PC-3 (cell line): ENCODE results near the gene CD48. TPM values are rescaled to one million over a fixed set of nuclear protein-coding genes. Genes with fewer than 3 reads are reported as not detected.

Experiments
- ATAC-seq: fragments of 200-7000 bp; cut with Tn5 transposase; 2 replicates; pipeline ENCODE4 v1.9.1; 2020; ENCODE audit warnings: mild to moderate bottlenecking, moderate library complexity
- BruUV-seq: library from RNA; stranded (reverse); fragments of 400-500 nt; replicated peaks from 2 replicates; lab custom pipeline; 2021; lab: Mats Ljungman, UMichigan
- CTCF ChIA-PET: fragments of 300-600 bp; sonication (Branson Sonifier 250); formaldehyde crosslinking; loops from one replicate; lab custom pipeline; 2022; ENCODE audit warnings: antibody characterized with exemption; lab: Charles Lee
- POLR2A ChIA-PET: fragments of 300-600 bp; sonication (Branson Sonifier 250); formaldehyde crosslinking; loops from one replicate; lab custom pipeline; 2022; ENCODE audit warnings: antibody characterized with exemption; ENCODE audit not compliant: unreplicated experiment; lab: Charles Lee
- DNase-seq: peaks from one replicate; pipeline ENCODE4 v3.0.0-alpha.2; 2015
- H2AFZ ChIP-seq: fragments of 300-600 bp; sonication (generic); 2 replicates; pipeline ENCODE4 v1.6.0; 2016; ENCODE audit warnings: antibody characterized with exemption, low read length
- H3F3A ChIP-seq: fragments of 300-600 bp; sonication (generic); one replicate; pipeline ENCODE4 v1.6.0; 2017; ENCODE audit warnings: antibody characterized with exemption, low read length, control low read depth, mild to moderate bottlenecking; ENCODE audit not compliant: unreplicated experiment
- H3K27ac ChIP-seq: fragments of 300-600 bp; sonication (generic); 2 replicates; pipeline ENCODE4 v1.5.1; 2016; ENCODE audit warnings: mild to moderate bottlenecking, low read length
- H3K27me3 ChIP-seq: fragments of 300-600 bp; sonication (generic); 2 replicates; pipeline ENCODE4 v1.6.1; 2016; ENCODE audit warnings: low read length, mixed read lengths
- H3K36me3 ChIP-seq: fragments of 300-600 bp; sonication (generic); 2 replicates; pipeline ENCODE4 v1.6.1; 2016; ENCODE audit warnings: low read depth, mixed run types, low read length, mixed read lengths
- H3K4me1 ChIP-seq: fragments of 300-600 bp; sonication (generic); 2 replicates; pipeline ENCODE4 v1.5.1; 2016; ENCODE audit warnings: low read length; ENCODE audit not compliant: insufficient read depth
- H3K4me2 ChIP-seq: fragments of 300-600 bp; sonication (generic); 2 replicates; pipeline ENCODE4 v1.6.0; 2016; ENCODE audit warnings: low read length
- H3K4me3 ChIP-seq: fragments of 300-600 bp; sonication (generic); 2 replicates; pipeline ENCODE4 v1.5.1; 2016; ENCODE audit warnings: mild to moderate bottlenecking, low read length, mixed read lengths
- H3K79me2 ChIP-seq: fragments of 300-600 bp; sonication (generic); 2 replicates; pipeline ENCODE4 v1.6.1; 2017; ENCODE audit warnings: low read length, mixed read lengths
- H3K9ac ChIP-seq: fragments of 300-600 bp; sonication (generic); 2 replicates; pipeline ENCODE4 v1.6.0; 2016; ENCODE audit warnings: mild to moderate bottlenecking, low read length
- H3K9me2 ChIP-seq: fragments of 300-600 bp; sonication (generic); replicated peaks from 2 replicates; pipeline ENCODE4 v1.6.1; 2016; ENCODE audit warnings: mixed run types, low read length, mixed read lengths
- H3K9me3 ChIP-seq: fragments of 300-600 bp; sonication (generic); 2 replicates; pipeline ENCODE4 v1.6.1; 2016; ENCODE audit warnings: low read length, mixed read lengths
- H4K20me1 ChIP-seq: fragments of 300-600 bp; sonication (generic); 2 replicates; pipeline ENCODE4 v1.6.1; 2016; ENCODE audit warnings: low read length, mixed read lengths
- CTCF ChIP-seq: fragments of 300-600 bp; sonication (generic); conservative IDR thresholded peaks from 2 replicates; pipeline ENCODE4 v1.5.1; 2017; ENCODE audit warnings: antibody characterized with exemption, low read depth, mild to moderate bottlenecking, low read length
- EZH2 ChIP-seq: fragments of 300-600 bp; sonication (generic); IDR thresholded peaks from one replicate; pipeline ENCODE4 v1.6.1; 2017; ENCODE audit warnings: antibody characterized with exemption, mild to moderate bottlenecking, low read length; ENCODE audit not compliant: unreplicated experiment
- EZH2phosphoT487 ChIP-seq: fragments of 300-600 bp; sonication (generic); IDR thresholded peaks from 2 replicates; pipeline ENCODE4 v1.6.1; 2018; ENCODE audit warnings: mild to moderate bottlenecking, antibody characterized with exemption, low read length, borderline replicate concordance
- intact Hi-C: fragments of 100-400 bp; cut with micrococcal nuclease; formaldehyde crosslinking; loops from 2 replicates; pipeline ENCODE4 v1.9.0; 2023
- total RNA-seq: library from RNA; depleted of rRNA; stranded (reverse); fragments of >200 nt; gene quantifications from 2 replicates; pipeline ENCODE4 v1.2.3, GENCODE V29; 2014

Gene CD48
- total RNA-seq, 1 experiment from 2014 or later = not detected

DNA sequence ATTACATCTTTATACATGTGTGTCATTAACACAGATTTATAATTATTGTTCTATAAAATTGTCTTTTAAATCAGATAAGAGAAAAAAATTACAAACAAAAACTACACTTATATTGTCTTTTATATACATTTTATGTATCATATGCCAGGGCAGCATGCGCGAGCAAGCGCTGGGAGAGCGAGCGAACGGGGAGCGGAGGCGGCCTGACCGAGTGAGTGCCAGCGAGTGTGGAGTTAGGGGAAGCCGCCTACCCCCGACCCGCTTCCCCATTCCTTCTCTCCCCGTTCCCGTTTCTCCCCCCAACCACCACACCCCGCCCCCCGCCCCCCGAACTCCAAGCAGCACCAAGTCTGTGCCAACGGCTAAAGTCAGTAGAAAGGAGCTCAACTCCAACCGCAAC lies 41.8 kb downstream of the CD48 start:
- intact Hi-C loops = no loop called here
- Histone ChIP-seq H3K4me3 (no peak overlapping the region), H3F3A (no peaks in the 10 kb centered on the region), H3K4me2 (no peak overlapping the region), H3K9me3 (no peaks in the 10 kb centered on the region), H3K27me3 (peaks cover 63% of the 10 kb centered on the region), H3K9me2 (no peaks in the 10 kb centered on the region), H3K27ac (no peak overlapping the region), H4K20me1 (no peaks in the 10 kb centered on the region), H3K36me3 (no peaks in the 10 kb centered on the region), H2AFZ (no peak overlapping the region), H3K79me2 (no peaks in the 10 kb centered on the region), H3K9ac (no peak overlapping the region), H3K4me1 (no peaks in the 10 kb centered on the region)
- ATAC-seq (no peak), DNase-seq (no peak)
- TF ChIP-seq EZH2 (no peak), CTCF (no peak), EZH2phosphoT487 (no peak)
- CTCF ChIA-PET = no interaction called here
- BruUV-seq = no TSS peak
- POLR2A ChIA-PET = no interaction called here

DNA sequence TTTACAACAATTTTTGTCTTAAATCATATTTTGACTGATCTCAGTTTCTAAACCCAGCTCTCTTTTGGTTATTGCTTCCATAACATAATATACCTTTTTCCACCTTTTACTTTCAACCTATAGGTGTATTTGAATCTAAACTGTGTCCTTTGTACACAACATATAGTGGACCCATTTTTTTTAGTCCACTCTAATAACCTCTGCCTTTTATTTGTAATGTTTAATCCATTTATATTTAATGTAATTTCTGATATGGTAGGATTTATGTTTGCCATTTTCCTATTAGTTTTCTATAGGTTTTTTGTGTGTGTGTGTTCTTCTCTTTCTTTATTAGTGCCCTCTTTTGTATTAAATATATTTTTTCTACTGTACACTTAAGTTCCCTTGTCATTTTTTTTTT lies 42.3 kb downstream of the CD48 start:
- no peak overlapping the region for H3K9ac ChIP-seq
- no peaks in the 10 kb centered on the region for H3K9me3 ChIP-seq
- DNase-seq (no peak), ATAC-seq (no peak)
- H3K4me1 ChIP-seq = no peaks in the 10 kb centered on the region
- no peak overlapping the region for H2AFZ ChIP-seq
- ChIA-PET POLR2A (no interaction called here), CTCF (no interaction called here)
- no peaks in the 10 kb centered on the region for H3K79me2 ChIP-seq
- H4K20me1 ChIP-seq = no peaks in the 10 kb centered on the region
- no TSS peak for BruUV-seq
- H3F3A ChIP-seq = no peaks in the 10 kb centered on the region
- H3K9me2 ChIP-seq = no peaks in the 10 kb centered on the region
- no peak for TF ChIP-seq CTCF
- H3K4me3 ChIP-seq = no peak overlapping the region
- H3K36me3 ChIP-seq = no peaks in the 10 kb centered on the region
- peaks cover 68% of the 10 kb centered on the region for H3K27me3 ChIP-seq
- H3K27ac ChIP-seq = no peak overlapping the region
- intact Hi-C loops = no loop called here
- no peak overlapping the region for H3K4me2 ChIP-seq

DNA sequence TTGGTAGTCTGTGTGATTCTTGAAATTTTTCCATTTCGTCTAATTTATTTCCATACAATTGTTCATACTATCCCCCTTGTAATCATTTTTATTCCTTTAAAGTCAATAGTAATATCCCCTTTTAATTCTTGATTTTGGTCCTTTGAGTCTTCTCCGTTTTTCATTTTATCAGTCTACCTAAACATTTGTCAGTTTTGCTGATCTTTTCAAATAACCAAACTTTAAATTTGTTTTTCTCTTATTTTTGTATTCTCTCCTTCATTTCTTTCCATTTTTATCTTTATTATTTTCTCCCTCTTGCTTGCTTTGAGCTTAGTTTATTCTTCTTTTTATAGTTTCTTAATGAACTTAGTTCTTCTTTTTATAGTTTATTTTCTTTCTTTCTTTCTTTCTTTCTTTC lies 43.7 kb downstream of the CD48 start:
- Histone ChIP-seq H2AFZ (no peak overlapping the region), H3K9ac (no peak overlapping the region), H3K27ac (no peak overlapping the region), H3K9me3 (no peaks in the 10 kb centered on the region), H3K4me2 (no peak overlapping the region), H3K9me2 (no peaks in the 10 kb centered on the region), H3K27me3 (peaks cover 66% of the 10 kb centered on the region), H3K79me2 (no peaks in the 10 kb centered on the region), H4K20me1 (no peaks in the 10 kb centered on the region), H3K4me1 (no peaks in the 10 kb centered on the region), H3K36me3 (no peaks in the 10 kb centered on the region), H3K4me3 (no peak overlapping the region), H3F3A (no peaks in the 10 kb centered on the region)
- ChIA-PET POLR2A (interaction anchor here (0.7 kb wide), 1 partner anchor 601 kb away, joined by 6 read pairs; no protein-coding TSS in a partner anchor), CTCF (no interaction called here)
- DNase-seq = no peak
- TF ChIP-seq EZH2 (no peak), EZH2phosphoT487 (no peak), CTCF (no peak)
- BruUV-seq = no TSS peak
- no peak for ATAC-seq
- intact Hi-C loops = no loop called here
